Central memory CD4-positive, alpha-beta T cell (primary cell): ENCODE data around the gene SLC12A2.

Experiments used
- DNase-seq: peaks from one replicate; pipeline ENCODE4 v3.0.0; 2022
- total RNA-seq, 3 experiments: gene quantifications; one replicate each; lab custom pipeline; 2026; lab: John Stamatoyannopoulos, UW

SLC12A2 gene
- 49.5 to 55.4 (median 53.6) reads per million in 3 experiments for total RNA-seq

- DNase-seq: peak; percentile 92
Observed at GRCh38 chr5:128083033-128083810, at the start of gene SLC12A2. Gene SLC12A2 (plus strand): TSS chr5:128083766. CDS start chr5:128083955, 189 bp downstream.

- DNase-seq: no peak
Observed at GRCh38 chr5:128035689-128036088, 47.9 kb upstream of the SLC12A2 start.

- DNase-seq: no peak
Observed at GRCh38 chr5:128036950-128037349, 46.6 kb upstream of the SLC12A2 start.

- no peak for DNase-seq
Observed at GRCh38 chr5:128038643-128039042, 44.9 kb upstream of the SLC12A2 start.

GRCh38 chr5:128040927-128041326, 42.6 kb upstream of the SLC12A2 start:
- DNase-seq: no peak

- no peak for DNase-seq
Observed at GRCh38 chr5:128052780-128053179, 30.8 kb upstream of the SLC12A2 start.

GRCh38 chr5:128053291-128053954, 30.1 kb upstream of the SLC12A2 start:
- no peak for DNase-seq

- no peak for DNase-seq
Observed at GRCh38 chr5:128060644-128061385, 22.8 kb upstream of the SLC12A2 start.

- no peak for DNase-seq
Observed at GRCh38 chr5:128062172-128062746, 21.3 kb upstream of the SLC12A2 start.

GRCh38 chr5:128074171-128074570, 9.4 kb upstream of the SLC12A2 start:
- no peak for DNase-seq

GRCh38 chr5:128074953-128075352, 8.6 kb upstream of the SLC12A2 start:
- DNase-seq: no peak

GRCh38 chr5:128077526-128077925, 6.0 kb upstream of the SLC12A2 start:
- DNase-seq: no peak

- no peak for DNase-seq
Observed at GRCh38 chr5:128081111-128081851, 2.3 kb upstream of the SLC12A2 start.

GRCh38 chr5:128082551-128083032, 974 bp upstream of the SLC12A2 start:
- no peak for DNase-seq

GRCh38 chr5:128083811-128084227, 253 bp downstream of the SLC12A2 start:
- no peak for DNase-seq

- DNase-seq: peak; percentile 35
Observed at GRCh38 chr5:128084228-128085167, 932 bp downstream of the SLC12A2 start.

GRCh38 chr5:128085413-128085812, 1.8 kb downstream of the SLC12A2 start:
- no peak for DNase-seq

- no peak for DNase-seq
Observed at GRCh38 chr5:128091579-128091978, 8.0 kb downstream of the SLC12A2 start.

- DNase-seq: no peak
Observed at GRCh38 chr5:128092144-128092543, 8.6 kb downstream of the SLC12A2 start.

GRCh38 chr5:128093368-128093767, 9.8 kb downstream of the SLC12A2 start:
- DNase-seq: no peak

GRCh38 chr5:128097224-128097623, 13.7 kb downstream of the SLC12A2 start:
- DNase-seq: no peak
